Kidney tubule cell (primary cell): ENCODE data around the gene LY6G5B.
A peak's percentile ranks its signal among the peaks of the same experiment; 100 is the strongest.

ENCODE experiments used
- DNase-seq: peaks from one replicate; pipeline ENCODE4 v3.0.0-alpha.2; 2018; ENCODE audit warnings: low spot score

LY6G5B gene, protein sequence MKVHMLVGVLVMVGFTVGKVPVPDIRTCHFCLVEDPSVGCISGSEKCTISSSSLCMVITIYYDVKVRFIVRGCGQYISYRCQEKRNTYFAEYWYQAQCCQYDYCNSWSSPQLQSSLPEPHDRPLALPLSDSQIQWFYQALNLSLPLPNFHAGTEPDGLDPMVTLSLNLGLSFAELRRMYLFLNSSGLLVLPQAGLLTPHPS

DNA sequence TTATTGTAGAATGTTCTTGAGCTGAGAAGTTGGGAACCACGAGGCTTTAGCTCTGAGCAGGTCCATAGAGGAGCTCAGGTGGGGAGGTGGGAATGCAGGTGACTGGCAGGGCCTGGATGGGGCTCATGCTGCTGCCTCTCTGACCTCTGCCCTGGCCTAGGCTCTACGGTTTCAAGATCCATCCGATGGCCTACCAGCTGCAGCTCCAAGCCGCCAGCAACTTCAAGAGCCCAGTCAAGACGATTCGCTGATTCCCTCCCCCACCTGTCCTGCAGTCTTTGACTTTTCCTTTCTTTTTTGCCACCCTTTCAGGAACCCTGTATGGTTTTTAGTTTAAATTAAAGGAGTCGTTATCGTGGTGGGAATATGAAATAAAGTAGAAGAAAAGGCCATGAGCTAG lies at the start of gene LY6G5B:
Gene LY6G5B (plus strand): TSS at position 301 of the 400 bp plus-strand sequence. CDS start 975 bp downstream, outside the sequence.
- DNase-seq = no peak

- no peak for DNase-seq
Measured at GRCh38 chr6:31620586-31621319, 49.0 kb upstream of the LY6G5B start, which contains the start of gene PRRC2A. PRRC2A (plus strand) TSS chr6:31620715; CDS start chr6:31622790, 2,075 bp downstream.

DNA sequence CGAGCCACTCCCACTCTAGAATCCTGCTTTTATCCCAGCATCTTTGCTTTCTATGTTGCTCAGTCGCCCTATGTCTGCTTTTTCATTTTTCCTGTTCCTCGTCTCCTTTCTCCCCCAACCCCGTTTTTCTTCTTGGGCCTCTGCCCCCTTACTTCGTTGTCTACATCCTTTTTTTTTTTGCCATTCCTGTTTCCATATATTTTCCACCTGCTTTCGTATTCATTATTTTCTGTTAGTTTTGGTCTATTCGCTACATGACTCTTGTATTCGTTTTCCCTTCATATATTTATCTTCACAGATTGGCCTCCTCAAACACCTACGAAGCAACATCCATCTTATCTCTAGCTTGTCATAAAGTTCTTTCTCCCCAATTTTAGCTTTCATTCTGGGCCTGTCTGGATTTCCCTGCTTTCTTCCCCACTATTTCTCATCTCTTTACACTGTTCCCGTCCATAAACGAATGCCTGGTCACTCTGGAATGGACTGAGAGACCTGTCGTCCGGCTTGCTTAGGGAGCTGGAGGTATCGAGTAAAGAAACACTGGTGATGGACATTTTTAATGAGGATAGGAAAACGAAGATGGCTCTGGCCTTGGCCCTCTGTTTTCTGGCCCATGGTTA lies 48.3 kb upstream of the LY6G5B start:
- peak; percentile 17 for DNase-seq

GRCh38 chr6:31621991-31622390 lies 47.8 kb upstream of the LY6G5B start:
- DNase-seq = peak; percentile 20

DNA sequence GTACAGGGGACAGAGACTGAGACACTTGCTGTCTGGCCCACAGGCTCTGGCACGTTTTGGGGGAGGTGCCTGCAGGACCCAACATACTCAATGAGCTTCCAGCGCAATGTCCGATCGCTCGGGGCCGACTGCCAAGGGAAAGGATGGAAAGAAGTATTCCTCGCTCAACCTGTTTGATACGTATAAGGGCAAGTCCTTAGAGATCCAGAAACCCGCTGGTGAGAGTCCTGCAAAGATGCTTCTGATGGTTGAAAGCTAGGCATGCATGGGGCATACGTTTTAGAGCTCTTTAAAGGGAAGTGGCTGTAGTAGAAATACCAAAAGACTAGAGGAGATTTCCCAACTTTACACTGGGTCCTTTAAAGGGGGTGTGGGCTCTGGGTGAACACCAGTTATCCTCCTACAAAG lies 47.1 kb upstream of the LY6G5B start:
- DNase-seq = no peak

DNA sequence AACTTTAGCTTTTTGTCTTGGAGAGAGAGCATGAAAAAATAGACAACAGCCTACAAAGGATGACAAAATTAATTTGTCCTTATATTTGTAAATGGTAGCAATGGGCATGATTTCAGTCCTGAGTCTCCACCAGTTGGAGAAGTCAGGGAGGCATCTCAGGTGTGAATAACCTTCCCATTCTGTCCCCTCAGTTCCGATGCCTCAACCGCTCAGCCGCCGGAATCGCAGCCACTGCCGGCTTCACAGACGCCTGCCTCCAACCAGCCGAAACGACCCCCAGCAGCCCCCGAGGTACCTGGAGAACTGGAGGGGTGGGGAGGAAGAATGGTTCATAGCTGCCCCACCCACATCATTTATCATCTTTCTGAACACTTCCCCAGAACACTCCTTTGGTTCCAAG lies 45.7 kb upstream of the LY6G5B start:
- no peak for DNase-seq

GRCh38 chr6:31626952-31627351 lies 42.8 kb upstream of the LY6G5B start:
- DNase-seq = no peak

DNA sequence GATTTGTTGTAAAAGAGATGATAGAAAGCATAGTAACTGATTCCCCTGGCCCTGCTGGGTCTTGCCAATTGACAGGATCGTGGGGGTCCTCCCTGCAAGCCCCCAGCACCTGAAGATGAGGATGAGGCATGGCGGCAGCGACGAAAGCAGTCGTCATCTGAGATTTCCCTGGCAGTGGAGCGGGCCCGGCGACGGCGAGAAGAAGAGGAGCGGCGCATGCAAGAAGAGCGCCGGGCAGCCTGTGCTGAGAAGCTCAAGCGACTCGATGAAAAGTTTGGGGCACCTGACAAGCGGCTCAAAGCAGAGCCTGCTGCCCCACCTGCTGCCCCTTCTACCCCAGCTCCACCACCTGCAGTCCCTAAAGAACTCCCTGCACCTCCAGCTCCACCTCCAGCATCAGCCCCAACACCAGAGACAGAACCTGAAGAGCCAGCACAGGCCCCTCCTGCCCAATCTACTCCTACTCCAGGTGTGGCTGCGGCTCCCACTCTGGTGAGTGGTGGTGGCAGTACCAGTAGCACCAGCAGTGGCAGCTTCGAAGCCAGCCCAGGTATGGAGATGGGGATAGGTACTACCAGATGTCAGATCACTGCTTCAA lies 42.0 kb upstream of the LY6G5B start:
- DNase-seq = no peak

DNA sequence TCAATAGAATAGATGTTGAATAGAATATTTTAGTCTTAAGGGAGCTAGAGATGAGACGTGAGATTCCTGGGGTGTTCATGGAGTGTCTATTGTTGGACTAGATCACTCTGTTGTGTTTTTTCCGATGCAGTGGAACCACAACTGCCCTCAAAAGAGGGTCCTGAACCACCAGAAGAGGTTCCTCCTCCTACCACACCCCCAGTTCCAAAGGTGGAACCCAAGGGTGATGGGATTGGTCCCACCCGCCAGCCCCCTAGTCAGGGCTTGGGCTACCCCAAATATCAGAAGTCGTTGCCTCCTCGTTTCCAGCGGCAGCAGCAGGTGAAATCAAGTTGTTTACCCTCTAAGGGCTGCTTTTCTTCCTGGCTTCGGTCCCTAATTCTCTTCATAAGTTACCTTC lies 40.8 kb upstream of the LY6G5B start:
- DNase-seq = no peak

GRCh38 chr6:31630177-31630934 lies 39.4 kb upstream of the LY6G5B start:
- no peak for DNase-seq

GRCh38 chr6:31631209-31631608 lies 38.6 kb upstream of the LY6G5B start:
- DNase-seq = no peak

DNA sequence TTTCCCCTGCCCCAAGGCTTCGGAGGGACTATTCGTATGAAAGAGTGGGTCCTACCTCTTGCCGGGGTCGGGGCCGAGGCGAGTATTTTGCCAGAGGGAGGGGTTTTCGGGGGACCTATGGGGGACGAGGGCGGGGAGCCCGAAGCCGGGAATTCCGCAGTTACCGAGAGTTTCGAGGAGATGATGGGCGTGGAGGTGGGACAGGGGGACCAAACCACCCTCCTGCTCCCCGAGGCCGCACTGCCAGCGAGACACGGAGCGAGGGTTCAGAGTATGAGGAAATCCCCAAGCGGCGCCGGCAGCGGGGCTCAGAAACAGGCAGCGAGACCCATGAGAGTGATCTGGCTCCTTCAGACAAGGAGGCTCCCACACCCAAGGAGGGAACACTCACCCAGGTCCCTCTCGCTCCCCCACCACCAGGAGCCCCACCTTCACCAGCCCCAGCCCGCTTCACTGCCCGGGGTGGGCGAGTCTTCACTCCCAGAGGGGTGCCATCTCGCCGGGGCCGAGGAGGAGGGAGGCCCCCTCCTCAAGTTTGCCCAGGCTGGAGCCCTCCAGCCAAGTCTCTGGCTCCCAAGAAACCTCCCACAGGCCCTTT lies 38.0 kb upstream of the LY6G5B start:
- DNase-seq = no peak

GRCh38 chr6:31632279-31632946 lies 37.4 kb upstream of the LY6G5B start:
- DNase-seq = no peak

DNA sequence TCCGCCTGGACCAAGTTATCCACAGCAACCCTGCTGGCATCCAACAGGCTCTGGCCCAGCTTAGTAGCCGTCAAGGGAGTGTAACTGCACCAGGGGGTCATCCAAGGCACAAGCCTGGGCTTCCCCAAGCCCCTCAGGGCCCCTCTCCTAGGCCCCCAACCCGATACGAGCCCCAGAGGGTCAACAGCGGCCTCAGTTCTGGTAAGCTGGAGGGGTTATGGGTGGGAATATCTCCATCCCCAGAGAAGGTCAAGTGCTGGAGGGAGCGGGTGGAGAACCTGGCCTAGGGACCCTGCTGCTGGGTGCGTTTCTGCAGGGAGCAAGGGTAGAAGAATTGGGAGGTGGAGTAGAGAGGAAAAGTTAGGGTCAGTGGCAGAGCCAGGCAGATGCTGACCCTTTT lies 36.3 kb upstream of the LY6G5B start:
- no peak for DNase-seq

- no peak for DNase-seq
Measured at GRCh38 chr6:31634131-31634530, 35.6 kb upstream of the LY6G5B start.

GRCh38 chr6:31634969-31635575 lies 34.7 kb upstream of the LY6G5B start:
- no peak for DNase-seq

DNA sequence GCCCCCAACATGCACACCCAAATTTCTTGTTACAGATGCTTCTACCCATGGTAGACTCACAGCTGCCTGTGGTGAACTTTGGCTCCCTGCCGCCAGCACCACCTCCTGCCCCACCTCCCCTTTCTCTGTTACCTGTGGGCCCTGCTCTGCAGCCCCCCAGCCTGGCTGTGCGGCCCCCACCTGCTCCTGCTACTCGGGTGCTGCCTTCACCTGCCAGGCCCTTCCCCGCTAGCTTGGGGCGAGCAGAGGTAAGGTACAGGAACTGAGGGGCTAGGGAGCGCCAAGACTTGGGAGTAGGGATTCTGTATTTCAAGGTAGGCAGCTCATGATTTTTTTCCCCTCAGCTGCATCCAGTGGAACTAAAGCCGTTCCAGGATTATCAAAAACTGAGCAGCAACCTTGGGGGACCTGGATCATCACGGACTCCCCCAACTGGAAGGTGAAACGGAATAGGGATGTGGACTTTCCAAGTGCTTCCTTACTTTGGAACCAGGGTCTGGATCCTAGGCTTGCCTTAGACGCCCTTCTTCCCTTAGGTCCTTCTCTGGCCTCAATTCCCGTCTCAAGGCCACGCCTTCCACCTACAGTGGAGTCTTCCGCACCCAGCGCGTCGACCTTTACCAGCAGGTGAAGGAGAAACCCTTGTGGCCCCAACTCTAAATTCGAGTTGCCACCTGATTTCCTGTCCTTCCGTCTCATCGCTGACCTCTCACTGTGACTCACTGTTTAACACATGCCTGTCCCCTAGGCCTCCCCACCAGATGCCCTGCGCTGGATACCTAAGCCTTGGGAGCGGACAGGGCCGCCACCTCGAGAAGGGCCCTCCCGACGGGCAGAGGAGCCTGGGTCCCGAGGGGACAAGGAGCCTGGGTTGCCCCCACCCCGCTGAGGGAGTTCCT lies 32.8 kb upstream of the LY6G5B start:
- DNase-seq = no peak

GRCh38 chr6:31639043-31639442 lies 30.7 kb upstream of the LY6G5B start:
- DNase-seq = no peak

DNA sequence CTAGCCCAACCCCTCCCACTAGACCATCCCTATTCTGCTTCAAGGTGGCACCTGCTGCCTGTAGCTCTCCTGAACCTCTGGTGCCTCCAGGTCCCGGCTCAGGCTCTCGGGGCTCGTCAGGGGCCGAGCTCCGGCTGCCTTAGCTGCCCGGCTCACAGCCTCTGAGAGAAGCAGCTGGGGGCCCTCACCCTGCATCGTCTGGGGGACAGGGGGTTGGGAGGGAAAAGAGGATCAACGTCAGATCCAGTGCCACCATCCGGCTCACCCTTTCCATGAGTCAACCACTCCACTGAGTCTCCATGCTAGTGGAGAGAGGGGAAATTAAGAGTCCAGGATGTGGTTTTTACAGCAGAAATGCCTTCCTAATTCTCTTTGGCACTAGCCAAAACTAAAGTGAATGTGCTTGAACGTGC lies 30.3 kb upstream of the LY6G5B start:
- DNase-seq = no peak

DNA sequence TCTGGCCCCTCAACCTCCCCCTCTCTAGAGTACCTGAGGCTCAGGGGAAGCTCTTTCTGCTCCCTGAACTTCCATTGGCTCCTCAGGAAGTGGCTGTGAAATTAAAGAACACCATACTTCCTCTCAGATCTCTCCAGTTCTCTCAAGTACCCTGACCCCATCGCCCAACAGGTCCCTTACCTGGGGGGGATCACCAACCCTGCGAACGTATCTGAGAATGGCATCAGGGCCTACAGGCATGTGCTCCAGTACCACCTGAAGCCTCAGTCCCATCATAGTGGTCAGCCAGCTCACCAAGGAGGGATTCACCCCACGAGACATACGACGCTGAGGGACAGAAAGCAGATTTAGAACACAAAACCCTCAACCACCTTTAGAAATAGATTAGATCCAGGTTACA lies 29.2 kb upstream of the LY6G5B start:
- DNase-seq = no peak
